AG09309 (cell line): ENCODE results near the gene RXRA.

Experiments used
- DNase-seq: peaks from one replicate; pipeline ENCODE4 v3.0.0-alpha.2; 2010; ENCODE audit warnings: low read depth
- H3K4me3 ChIP-seq: 2 replicates; pipeline ENCODE4 v1.5.1; 2011; ENCODE audit warnings: mild to moderate bottlenecking, low read depth, low read length, moderate library complexity; ENCODE audit not compliant: control insufficient read depth
- CTCF ChIP-seq: IDR thresholded peaks from 2 replicates; pipeline ENCODE4 v1.5.1; 2011; ENCODE audit warnings: mild to moderate bottlenecking, low read depth, low read length, inconsistent platforms; ENCODE audit not compliant: insufficient read depth, control insufficient read depth; ENCODE audit errors: missing control alignments

The RXRA gene

GRCh38 chr9:134373269-134373668, 47.0 kb downstream of the RXRA start:
- DNase-seq, result no peak
- H3K4me3 ChIP-seq, result no peak overlapping the region
- no peak for TF ChIP-seq CTCF

- no peak for DNase-seq
- H3K4me3 ChIP-seq, result no peak overlapping the region
- TF ChIP-seq CTCF, result no peak
Observed at GRCh38 chr9:134373953-134374300, 47.7 kb downstream of the RXRA start.

- DNase-seq, result no peak
- no peak for TF ChIP-seq CTCF
- H3K4me3 ChIP-seq, result no peak overlapping the region
Observed at GRCh38 chr9:134374301-134375010, 48.2 kb downstream of the RXRA start.

GRCh38 chr9:134375011-134375390, 48.7 kb downstream of the RXRA start:
- TF ChIP-seq CTCF, result no peak
- no peak for DNase-seq
- H3K4me3 ChIP-seq, result no peak overlapping the region

GRCh38 chr9:134375430-134376385, 49.5 kb downstream of the RXRA start:
- no peak for DNase-seq
- no peak overlapping the region for H3K4me3 ChIP-seq
- no peak for TF ChIP-seq CTCF

- no peak for DNase-seq
- TF ChIP-seq CTCF, result no peak
- H3K4me3 ChIP-seq, result no peak overlapping the region
Observed at GRCh38 chr9:134376386-134377142, 50.3 kb downstream of the RXRA start.
